NCI-H1694 treated with DMSO at 0.1 percent for 48 hours (cell line): ENCODE data around the gene FAM98A.

Experiments
- DNase-seq: peaks from one replicate; lab custom pipeline; 2025; lab: John Stamatoyannopoulos, UW

FAM98A gene

GRCh38 chr2:33597026-33597425, 2.1 kb downstream of the FAM98A start:
- DNase-seq, result no peak

GRCh38 chr2:33595385-33595784, 3.7 kb downstream of the FAM98A start:
- no peak for DNase-seq

- no peak for DNase-seq
Observed at GRCh38 chr2:33589444-33589843, 9.7 kb downstream of the FAM98A start.

GRCh38 chr2:33588232-33588631, 10.9 kb downstream of the FAM98A start:
- no peak for DNase-seq

- DNase-seq, result no peak
Observed at GRCh38 chr2:33586766-33587165, 12.3 kb downstream of the FAM98A start.

GRCh38 chr2:33583194-33583938, 15.7 kb downstream of the FAM98A start:
- DNase-seq, result peak; percentile 53

GRCh38 chr2:33581872-33582271, 17.2 kb downstream of the FAM98A start:
- DNase-seq, result no peak

GRCh38 chr2:33579227-33579626, 19.9 kb downstream of the FAM98A start:
- peak; percentile 64 for DNase-seq

- no peak for DNase-seq
Observed at GRCh38 chr2:33577668-33578067, 21.4 kb downstream of the FAM98A start.

- DNase-seq, result no peak
Observed at GRCh38 chr2:33577084-33577483, 22.0 kb downstream of the FAM98A start.

- DNase-seq, result no peak
Observed at GRCh38 chr2:33573657-33574056, 25.4 kb downstream of the FAM98A start.

GRCh38 chr2:33570681-33571080, 28.4 kb downstream of the FAM98A start:
- DNase-seq, result no peak

GRCh38 chr2:33561872-33562271, 37.2 kb downstream of the FAM98A start:
- no peak for DNase-seq

GRCh38 chr2:33560017-33560416, 39.1 kb downstream of the FAM98A start:
- no peak for DNase-seq

- DNase-seq, result no peak
Observed at GRCh38 chr2:33559328-33559727, 39.8 kb downstream of the FAM98A start.

GRCh38 chr2:33555681-33556080, 43.4 kb downstream of the FAM98A start:
- DNase-seq, result no peak

- DNase-seq, result no peak
Observed at GRCh38 chr2:33552758-33553461, 46.2 kb downstream of the FAM98A start.

GRCh38 chr2:33550206-33550605, 48.9 kb downstream of the FAM98A start:
- no peak for DNase-seq

GRCh38 chr2:33541243-33541642, 57.9 kb downstream of the FAM98A start:
- DNase-seq, result no peak

GRCh38 chr2:33535421-33535820, 63.7 kb downstream of the FAM98A start:
- DNase-seq, result peak; percentile 51
